GM13976 (cell line): Measurements from ENCODE around the gene RBM20.

Experiments
- DNase-seq: peaks from one replicate; pipeline ENCODE4 v3.0.0; 2012; ENCODE audit warnings: low spot score
- in situ Hi-C: fragments of 300-500 bp; cut with MboI; formaldehyde crosslinking; loops from one replicate; pipeline ENCODE4 v1.12.0; 2022; ENCODE audit warnings: low sequenced_read_pairs, mixed read lengths, inconsistent platforms; ENCODE audit not compliant: unreplicated experiment
- TF ChIP-seq, protein P1 (sequence below): IDR thresholded peaks from 2 replicates; pipeline ENCODE4 v1.5.1; 2012; ENCODE audit warnings: borderline replicate concordance, mild to moderate bottlenecking; ENCODE audit not compliant: insufficient read depth; ENCODE audit errors: extremely low read depth, missing control alignments, control extremely low read depth

The RBM20 gene

DNA sequence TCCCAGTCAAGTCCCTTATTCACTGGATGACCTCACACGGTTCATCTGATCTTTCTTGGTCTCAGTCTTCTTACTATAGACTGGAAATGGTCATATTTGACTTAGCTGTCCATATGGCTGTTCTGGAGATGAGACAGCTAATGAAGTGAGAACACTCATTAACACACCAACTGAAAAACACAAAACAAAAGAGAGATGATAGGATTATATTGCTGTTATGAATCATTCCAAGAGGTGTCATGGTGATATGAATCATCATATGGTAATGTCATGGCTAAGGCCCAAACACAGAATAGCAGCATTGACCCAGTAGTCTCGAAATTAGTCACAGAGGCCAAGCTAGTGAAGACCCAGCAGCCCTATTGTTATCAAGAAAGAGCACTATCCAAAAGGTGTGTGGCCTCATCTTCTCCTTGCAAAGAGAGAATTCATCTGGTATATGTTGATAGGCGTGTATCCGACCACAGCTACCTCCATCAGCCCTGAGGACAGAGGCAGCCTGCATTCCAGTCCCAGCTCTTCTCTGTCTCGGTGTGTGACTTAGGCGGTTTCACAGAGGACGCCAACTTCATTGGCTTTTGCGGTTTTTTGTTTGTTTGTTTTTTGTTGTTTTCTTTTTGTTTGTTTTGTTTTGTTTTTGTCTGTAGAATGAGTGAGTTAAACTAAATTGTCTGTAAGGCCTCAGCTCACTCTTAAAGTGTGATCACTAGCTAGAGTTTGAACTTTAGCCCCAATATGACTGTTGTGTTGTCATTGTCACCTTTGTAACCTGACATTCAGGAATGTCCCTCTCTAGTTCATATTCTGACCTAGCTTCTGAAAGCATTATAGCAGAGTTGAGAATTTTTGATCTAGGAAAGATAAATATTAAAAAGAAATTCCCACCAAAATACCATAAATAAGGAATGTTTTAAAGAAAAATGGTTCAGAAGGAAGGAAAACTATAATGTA is 130.2 kb downstream of the RBM20 start:
- in situ Hi-C loops = no loop called here
- peak; percentile 78 for DNase-seq
- TF ChIP-seq, protein P1, sequence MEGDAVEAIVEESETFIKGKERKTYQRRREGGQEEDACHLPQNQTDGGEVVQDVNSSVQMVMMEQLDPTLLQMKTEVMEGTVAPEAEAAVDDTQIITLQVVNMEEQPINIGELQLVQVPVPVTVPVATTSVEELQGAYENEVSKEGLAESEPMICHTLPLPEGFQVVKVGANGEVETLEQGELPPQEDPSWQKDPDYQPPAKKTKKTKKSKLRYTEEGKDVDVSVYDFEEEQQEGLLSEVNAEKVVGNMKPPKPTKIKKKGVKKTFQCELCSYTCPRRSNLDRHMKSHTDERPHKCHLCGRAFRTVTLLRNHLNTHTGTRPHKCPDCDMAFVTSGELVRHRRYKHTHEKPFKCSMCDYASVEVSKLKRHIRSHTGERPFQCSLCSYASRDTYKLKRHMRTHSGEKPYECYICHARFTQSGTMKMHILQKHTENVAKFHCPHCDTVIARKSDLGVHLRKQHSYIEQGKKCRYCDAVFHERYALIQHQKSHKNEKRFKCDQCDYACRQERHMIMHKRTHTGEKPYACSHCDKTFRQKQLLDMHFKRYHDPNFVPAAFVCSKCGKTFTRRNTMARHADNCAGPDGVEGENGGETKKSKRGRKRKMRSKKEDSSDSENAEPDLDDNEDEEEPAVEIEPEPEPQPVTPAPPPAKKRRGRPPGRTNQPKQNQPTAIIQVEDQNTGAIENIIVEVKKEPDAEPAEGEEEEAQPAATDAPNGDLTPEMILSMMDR = no peak

DNA sequence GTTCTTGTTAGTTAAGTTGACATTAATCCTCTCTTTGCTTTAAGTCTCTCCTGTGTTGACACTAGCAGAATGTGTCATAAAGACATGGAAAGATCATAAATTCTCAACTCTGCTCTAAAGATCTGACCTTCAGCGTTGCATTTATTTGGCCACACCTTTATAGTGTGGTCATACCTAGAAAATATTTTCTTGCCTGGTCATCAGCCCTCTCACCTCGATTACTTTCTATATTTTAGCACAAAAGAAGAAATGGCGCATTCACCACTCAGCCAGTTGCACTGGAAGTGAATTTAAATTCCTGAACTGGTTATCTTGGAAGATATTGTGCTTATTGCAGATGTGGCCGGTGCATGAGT is 130.9 kb downstream of the RBM20 start:
- in situ Hi-C loops = no loop called here
- TF ChIP-seq, protein P1 = no peak

DNA sequence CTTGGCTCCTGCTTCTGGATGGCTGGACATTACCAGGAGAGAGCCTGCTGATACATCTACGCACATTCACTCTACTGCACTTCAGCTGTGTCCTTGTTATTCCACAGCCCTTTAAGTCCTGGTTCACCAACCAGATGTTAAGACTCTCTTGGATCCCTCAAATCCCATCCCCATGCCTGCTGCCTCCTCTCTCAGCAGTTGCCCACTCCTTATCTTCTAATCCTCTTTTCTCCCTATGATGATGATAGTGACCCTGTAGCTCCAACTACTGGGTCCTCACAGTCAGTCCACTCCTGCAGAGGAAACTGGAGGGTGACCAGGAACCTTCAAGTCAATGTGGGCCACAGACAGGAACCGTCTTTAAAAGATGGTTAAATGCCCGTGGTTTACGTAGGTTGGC is 131.3 kb downstream of the RBM20 start:
- TF ChIP-seq, protein P1 = no peak
- in situ Hi-C loops = no loop called here
- no peak for DNase-seq

More for the DNA sequence above, 130.9 kb downstream of the RBM20 start:
- no peak for DNase-seq

DNA sequence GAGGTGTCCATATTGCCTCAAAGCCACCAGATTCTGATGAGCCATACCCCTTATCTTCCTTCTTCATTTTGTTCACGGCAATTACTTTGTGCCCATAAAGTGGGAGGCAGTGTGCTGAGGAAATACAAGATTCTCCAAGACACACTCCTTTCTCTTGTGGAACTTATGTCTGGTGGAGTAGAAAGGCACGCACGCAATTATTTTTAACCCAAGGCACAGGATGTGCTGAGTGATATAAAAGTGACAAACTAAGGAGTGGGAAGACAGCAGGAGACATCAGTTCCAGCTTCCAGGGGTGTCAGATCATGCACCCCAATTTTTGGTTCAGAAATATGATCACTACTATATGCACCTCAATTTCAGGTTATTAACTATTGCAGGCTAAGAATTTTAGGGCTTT is 132.9 kb downstream of the RBM20 start:
- in situ Hi-C loops = no loop called here
- TF ChIP-seq, protein P1 = no peak
- no peak for DNase-seq

DNA sequence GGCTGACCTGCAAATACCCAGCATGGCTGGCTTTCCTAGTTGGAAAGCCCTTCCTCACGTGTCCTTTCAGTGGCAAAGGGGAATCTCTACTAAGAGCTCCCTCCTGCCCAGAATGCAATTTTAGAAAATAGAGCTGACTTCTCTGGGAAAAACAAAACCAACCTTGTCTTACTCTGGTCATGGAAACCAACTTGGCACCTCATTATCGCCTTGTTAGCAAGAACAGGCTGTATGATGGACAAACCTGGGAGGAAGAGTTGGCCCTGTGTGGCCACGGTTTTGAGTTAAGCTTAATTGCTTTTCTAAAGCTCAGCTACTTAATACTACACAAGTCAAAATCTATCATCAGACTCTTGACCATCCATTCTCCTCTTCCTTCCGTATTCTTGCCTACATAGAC is 133.5 kb downstream of the RBM20 start:
- no peak for DNase-seq
- in situ Hi-C loops = no loop called here
- TF ChIP-seq, protein P1 = no peak

DNA sequence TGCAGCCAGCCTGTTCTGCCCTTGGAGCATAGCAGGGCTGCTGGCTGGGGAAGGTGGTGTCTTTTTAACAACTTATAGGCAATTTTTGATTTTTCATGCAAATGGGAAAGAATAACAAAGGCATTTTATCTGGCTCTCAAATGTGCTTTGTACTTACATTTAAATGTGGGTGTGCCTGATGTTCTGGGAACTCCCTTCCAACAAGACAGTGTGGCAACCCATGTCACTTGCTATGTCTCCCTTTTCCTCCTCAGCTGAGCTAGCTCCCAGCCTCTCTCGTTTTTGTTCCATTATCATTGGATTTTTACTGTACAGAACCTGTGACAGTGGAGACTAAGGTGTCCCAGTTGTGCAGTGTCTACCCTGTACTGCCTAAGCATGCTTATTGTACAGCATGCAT is 134.1 kb downstream of the RBM20 start:
- in situ Hi-C loops = no loop called here
- no peak for DNase-seq
- TF ChIP-seq, protein P1 = no peak
